ENCODE results near the gene ARID3B. TPM values are rescaled to one million over a fixed set of nuclear protein-coding genes. Genes with fewer than 3 reads are reported as not detected.

The ARID3B gene
- total RNA-seq, 1 experiment from 2014 or later, result 8.1 TPM

- no peak overlapping the region for H3K27ac ChIP-seq (ENCODE audit: low read depth, low read length)
- H3K27me3 ChIP-seq (ENCODE audit: insufficient read depth, low read length), result no peaks in the 10 kb centered on the region
- DNase-seq (ENCODE audit: low read depth, low spot score), result no peak
- ChIA-PET RAD21 (ENCODE audit: low non-redundant PET in 1 of 2, low total read pairs in 2 of 2, uncharacterized antibody in 2 of 2, unreplicated experiment in 2 of 2) (no interaction called here), POLR2A (no interaction called here), CTCF (interaction anchor here (1.3 kb wide), 1 partner anchor 115 kb away, joined by 3 read pairs; no protein-coding TSS in a partner anchor)
- intact Hi-C loops (cut with micrococcal nuclease), result no loop called here
- BruUV-seq (replicated peaks), result no TSS peak
- H3K9ac ChIP-seq (ENCODE audit: low read length), result no peak overlapping the region
- H4K20me1 ChIP-seq (ENCODE audit: insufficient read depth), result no peaks in the 10 kb centered on the region
- TF ChIP-seq REST (IDR thresholded peaks at IDR 0.05; ENCODE audit: low read depth) (no peak), CTCF (IDR thresholded peaks at IDR 0.05 in 2 of 3, conservative IDR thresholded peaks at IDR 0.05 in 1 of 3; ENCODE audit: borderline replicate concordance in 1 of 3, insufficient read depth in 1 of 3, low read depth in 2 of 3, low read length in 2 of 3) (no peak), FOSL1 (IDR thresholded peaks at IDR 0.05; ENCODE audit: low read depth) (peak; percentile 30; the same call in 1 of the 2 replicates), POLR2A (IDR thresholded peaks at IDR 0.05; ENCODE audit: borderline replicate concordance, extremely low read depth, insufficient read depth, insufficient read length) (no peak)
- H3K9me3 ChIP-seq (ENCODE audit: control insufficient read depth in 1 of 2, insufficient read depth in 1 of 2, low read depth in 1 of 2, low read length in 2 of 2), result no peaks in the 10 kb centered on the region
- H2AFZ ChIP-seq (ENCODE audit: low read depth, low read length, poor library complexity, severe bottlenecking), result no peak overlapping the region
- H3K4me2 ChIP-seq (ENCODE audit: low read length), result peak overlapping the region; percentile 33; the same call in 1 of the 2 replicates
- H3K79me2 ChIP-seq (ENCODE audit: insufficient read depth, low read length), result no peaks in the 10 kb centered on the region
- no peak overlapping the region for H3K4me3 ChIP-seq (replicated peaks in 1 of 2; ENCODE audit: low read depth in 1 of 2, low read length in 2 of 2)
- peaks cover 3 to 15% of the 10 kb centered on the region in 2 experiments; a peak in 3 of 4 replicates for H3K4me1 ChIP-seq (ENCODE audit: control insufficient read depth in 1 of 2, insufficient read depth in 2 of 2, low read length in 2 of 2)
- no peaks in the 10 kb centered on the region for H3K9me2 ChIP-seq (ENCODE audit: insufficient read depth)
- H3K36me3 ChIP-seq (ENCODE audit: control insufficient read depth in 1 of 2, insufficient read depth in 2 of 2, low read length in 2 of 2), result no peaks in the 10 kb centered on the region
- no peak; the same call in 1 of the 2 replicates for ATAC-seq
Measured at GRCh38 chr15:74497584-74497983, 43.4 kb upstream of the ARID3B start.
